Stimulated activated CD8-positive, alpha-beta memory T cell treated with anti-CD3 and anti-CD28 coated beads, Interleukin-7, amount 100 ng/mL, for 24 hours (primary cell): ENCODE results near the gene CES1.
"Not testable (repeated sequence)": the region's sequence is repeated elsewhere in the genome, so short reads cannot be mapped to it uniquely, and the experiment has no call there.

Source experiments
- DNase-seq: peaks from one replicate; pipeline ENCODE4 v3.0.0-alpha.2; 2020; ENCODE audit warnings: low read depth

The CES1 gene

DNA sequence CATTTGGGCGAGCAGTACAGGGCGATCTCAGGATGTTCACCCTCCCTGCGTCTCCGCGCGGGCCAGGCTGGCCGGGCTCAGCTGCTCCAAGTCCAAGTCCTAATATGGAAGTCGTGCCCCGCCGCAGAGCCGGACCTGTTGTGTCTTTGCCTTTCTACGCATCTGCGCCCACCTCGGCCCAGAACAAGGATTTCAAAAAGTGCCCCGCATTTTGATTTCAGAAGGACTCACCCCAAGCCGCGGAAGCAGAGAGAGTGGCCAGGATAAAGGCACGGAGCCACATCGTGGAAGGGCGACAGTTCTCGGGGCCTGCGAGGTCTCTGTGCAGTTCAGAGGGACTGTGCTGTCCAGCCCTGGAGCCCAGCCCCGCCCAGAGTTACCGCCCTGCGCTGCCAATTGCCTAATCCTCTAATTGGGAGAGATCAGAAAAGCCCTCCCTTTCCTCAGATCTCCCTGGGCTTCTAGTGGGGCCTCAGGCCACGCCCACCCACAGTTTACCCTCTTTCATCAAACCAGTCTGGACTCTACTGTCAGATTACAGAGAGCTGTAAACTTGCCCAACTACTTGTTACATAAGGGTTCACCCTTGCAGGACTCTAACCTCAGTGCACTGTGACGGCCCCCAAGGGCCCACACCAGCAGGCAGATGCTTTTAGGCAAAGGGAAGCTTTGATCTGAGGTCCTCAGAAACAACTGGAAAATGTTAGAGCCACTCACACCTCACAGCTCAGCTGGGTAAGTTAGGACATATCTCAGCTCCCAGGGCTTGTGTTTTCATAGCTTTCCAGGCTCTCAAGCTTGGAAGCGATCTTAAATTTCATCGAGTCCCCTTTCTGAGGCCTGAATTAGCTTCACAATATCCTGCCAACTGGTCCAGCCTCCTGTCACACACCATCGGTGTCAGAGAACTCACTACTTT lies at the start of gene CES1:
Gene CES1 (minus strand): TSS at position 324 of the 919 bp plus-strand sequence. CDS start 41 bp downstream, at position 283.
- no peak for DNase-seq

DNA sequence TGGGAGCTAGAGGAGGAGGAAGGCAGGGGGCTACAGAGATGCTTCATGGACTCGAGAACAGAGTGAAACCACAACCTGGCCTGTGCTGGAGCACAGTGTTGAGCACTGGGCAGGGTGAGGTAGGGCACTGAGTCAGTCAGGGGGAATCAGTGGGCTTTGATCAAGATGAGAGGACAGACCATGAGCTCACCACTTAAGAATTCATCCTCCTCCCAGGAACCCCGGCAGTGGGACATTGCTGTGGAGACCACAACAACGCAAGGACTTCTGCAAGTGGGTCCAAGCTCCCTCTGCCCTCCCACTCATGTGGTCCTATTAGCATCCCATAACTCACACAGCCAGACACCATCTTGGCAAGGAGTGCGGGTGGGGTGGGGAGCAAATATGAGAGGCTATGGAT lies 44.0 kb upstream of the CES1 start:
- no peak for DNase-seq

DNA sequence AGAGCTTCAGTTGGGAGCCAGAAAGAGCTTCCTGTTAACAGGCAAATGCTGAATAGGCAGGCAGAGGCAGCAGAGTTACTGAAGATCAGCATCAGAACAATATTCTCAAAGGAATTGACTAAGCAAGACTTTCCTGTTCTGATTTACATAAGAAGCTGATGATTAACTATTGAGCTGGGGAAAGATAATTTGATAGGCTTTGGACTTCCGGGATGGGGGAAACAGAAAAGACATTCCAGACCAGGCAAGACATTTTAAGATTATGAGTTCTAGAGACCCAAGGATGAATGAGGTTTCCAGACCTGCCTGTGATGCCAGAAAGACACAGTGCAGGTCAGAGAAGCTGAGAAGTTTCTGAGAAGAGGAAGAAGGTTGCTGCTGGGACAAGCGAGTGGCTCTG lies 42.4 kb upstream of the CES1 start, which contains the start of gene CES5A:
Gene CES5A (minus strand): TSS at position 101 of the 400 bp plus-strand sequence. CDS start 152 bp downstream, outside the sequence.
- DNase-seq: no peak

DNA sequence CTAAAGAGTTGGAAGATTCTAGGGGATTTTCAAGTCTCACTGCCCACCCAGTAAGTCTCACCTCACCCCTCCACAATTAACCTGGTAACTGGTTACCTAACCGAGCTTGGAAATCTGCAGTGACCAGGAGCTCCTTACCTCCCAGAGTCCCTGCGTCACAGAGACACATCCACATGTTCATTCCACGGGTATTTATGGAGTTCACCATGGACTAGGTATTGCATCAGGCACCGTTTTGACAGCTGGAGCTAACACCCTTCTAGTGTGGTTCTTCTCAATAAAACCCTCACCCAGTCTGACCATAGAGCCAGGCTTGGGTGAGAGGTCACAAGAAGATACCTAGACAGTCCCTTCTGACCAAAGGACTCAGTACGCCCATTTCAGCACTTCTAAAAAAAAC lies 40.2 kb upstream of the CES1 start:
- no peak for DNase-seq

DNA sequence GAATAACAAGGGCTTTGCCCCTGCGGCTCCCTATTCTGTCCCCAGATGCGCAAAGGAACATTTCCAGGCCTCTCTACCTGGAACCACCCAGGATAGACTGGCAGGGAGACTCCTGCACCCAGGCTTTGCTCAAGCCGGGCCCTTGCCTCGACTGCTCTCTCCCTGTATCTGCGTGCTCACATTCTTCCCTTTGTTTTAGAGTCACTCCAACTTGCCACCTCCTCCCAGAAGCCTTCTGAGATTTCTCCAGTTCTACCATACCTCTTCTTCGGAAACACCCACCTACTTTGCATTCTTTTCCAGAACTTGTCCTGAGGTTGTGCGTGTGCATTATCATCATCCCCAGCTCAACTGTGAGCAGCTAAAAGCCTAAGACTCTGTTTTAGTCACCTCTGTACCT lies 39.2 kb upstream of the CES1 start:
- no peak for DNase-seq

DNA sequence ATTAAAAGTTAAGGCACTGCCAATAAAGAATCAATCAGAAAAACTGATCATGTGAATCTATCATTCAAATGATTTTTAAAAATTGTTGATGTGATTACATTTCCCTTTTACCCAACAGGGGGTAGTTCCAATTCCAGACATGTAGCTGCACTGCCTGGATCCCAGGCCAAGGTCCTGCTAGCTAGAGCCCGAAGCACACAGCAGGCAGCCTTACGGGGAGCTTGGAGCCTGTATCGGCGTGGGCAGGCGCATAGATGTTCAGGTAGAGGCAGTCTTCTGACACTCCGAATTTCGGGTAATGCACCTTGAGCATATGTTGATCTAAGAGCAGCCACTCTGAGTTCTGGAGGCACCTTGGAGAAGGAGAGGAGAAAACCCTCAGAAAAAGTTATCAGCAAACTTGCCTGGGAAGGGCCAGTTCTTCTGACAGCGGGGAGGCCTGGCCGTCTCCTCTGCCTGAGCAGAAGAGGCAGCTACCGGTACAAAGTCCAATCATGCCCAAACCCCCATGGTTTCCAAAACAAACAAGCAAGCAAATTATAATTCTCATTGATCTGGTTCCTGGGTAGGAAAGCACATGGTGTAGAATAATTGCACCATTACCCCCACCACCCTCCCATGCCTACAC lies 38.6 kb upstream of the CES1 start:
- no peak for DNase-seq

DNA sequence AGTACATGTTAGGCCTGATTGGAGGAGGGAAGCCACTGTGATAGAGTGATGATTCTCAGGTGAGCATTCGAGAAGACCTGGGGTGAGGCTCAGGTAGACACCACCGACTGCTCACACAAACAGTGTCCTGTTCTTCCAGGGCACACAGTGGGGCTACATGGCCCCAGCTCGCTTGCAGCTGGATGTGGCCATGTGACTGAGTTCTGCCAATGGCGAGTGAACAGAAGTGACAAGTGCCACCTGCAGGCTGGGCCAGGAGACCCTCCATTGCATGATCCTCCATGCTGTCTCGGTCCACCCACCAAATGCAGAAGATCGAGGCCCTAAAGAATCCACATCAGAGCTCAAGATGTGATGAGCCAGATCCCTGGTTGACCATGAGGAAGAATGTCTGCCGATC lies 36.1 kb upstream of the CES1 start:
- no peak for DNase-seq

DNA sequence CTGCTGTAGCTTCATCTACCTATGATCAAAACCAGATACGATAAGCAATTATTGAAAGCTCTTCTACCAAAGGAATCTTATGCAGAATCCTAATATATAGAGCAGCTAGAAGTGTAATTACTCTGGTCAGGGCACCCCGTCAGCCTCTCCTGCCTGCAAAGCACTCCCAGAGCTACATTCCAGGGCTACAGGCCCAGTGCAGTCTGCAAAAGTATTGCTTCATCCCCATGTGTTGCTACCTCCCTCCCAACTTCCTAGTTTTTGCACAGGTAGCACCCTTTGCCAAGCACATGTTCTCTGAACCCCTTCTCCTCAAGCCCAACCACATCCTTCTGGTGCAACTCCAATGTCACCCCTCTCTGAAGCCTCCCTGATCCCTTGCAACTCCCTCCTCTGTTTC lies 35.2 kb upstream of the CES1 start:
- no peak for DNase-seq

DNA sequence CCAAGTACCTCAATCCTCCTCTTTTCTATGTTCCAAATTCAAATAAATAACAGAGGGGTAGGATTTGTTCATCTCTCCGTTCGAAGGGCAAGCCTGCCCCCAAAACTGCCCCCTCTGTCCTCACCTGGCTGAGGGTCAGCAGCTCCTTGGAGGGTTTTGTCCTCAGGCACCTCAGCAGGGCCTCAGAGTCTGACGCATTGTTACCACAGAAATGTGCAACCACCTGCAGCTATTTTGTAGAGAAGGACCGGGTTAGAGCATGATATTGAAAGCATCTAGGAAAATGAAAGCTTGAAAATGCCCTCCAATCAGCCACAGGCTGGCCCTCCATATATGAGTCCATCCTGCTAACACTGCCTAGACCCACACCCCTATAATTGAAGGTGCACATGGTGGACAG lies 28.4 kb upstream of the CES1 start:
- DNase-seq: no peak

DNA sequence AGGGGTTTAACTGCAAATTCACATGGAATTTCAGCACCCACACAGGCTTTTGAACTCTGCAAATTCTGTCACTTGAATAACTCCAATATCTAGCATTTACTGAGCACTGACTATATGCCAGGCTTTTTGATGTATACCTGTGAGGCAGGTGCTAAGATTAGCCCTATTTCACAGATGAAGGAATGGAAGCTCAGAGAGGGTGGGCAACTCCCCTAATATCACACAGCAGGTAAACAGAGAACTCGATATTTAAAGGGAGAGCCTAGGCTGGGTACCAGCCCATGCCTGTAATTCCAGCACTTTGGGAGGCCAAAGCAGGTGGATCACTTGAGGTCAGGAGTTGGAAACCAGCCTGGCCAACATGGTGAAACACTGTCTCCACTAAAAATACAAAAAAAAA lies 24.8 kb upstream of the CES1 start:
- DNase-seq: not testable (repeated sequence)

DNA sequence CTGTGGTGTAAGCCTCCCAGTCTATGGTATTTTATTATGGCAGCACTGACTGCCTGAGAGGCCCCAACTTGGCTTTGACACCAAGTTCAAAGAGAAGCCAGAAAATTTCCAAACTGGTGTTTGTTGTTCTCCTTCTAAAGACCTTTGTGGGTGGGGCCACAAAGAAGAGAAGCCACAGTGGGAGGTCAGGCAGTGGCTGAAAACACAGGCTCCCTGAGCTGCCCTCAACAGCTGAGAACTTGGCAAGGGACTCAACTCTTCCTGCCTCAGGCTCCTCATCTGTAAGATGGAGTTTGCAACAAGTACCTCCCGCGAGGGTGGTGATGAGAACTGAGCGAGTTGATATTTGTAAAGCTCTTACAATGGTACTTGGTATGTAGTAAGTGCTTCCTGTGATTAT lies 24.1 kb upstream of the CES1 start:
- no peak for DNase-seq

DNA sequence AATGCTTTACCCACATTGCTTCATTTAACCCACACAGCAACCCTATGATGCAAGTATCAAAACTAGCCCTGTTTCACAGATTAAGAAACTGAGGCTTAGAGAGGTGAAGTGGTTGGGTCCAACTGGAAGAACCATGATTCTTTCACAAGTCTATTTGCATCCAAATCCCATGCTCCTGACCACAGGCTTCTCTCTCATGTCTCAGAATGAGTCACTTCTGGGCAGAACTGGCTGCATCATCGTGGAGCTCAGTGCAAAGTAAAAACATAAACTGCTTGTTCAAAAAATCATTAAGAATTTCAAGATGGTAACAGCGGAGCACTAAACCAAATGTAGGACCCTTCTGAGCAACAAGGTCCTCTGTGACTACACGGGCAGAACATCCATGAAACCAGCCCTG lies 20.2 kb upstream of the CES1 start:
- DNase-seq: no peak

DNA sequence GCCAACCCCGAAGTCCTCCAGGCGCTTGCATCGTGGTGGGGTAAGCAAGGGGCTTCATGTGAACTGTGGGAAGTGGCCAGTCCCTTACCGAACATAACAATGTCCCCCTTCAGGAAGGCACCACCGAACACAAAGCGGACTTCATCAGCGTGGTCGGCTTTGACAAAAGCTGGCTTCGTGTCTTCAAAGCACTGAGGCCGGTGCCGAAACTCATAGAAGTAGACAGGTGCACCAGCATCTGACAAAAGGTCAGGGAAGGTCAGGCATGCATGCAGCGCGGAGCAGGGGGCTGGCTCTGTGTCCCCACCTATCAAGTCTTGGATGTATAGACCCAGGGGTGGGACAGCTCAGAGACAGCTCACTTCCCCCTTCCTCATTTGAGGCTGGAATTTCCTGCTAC lies 16.6 kb upstream of the CES1 start:
- no peak for DNase-seq

DNA sequence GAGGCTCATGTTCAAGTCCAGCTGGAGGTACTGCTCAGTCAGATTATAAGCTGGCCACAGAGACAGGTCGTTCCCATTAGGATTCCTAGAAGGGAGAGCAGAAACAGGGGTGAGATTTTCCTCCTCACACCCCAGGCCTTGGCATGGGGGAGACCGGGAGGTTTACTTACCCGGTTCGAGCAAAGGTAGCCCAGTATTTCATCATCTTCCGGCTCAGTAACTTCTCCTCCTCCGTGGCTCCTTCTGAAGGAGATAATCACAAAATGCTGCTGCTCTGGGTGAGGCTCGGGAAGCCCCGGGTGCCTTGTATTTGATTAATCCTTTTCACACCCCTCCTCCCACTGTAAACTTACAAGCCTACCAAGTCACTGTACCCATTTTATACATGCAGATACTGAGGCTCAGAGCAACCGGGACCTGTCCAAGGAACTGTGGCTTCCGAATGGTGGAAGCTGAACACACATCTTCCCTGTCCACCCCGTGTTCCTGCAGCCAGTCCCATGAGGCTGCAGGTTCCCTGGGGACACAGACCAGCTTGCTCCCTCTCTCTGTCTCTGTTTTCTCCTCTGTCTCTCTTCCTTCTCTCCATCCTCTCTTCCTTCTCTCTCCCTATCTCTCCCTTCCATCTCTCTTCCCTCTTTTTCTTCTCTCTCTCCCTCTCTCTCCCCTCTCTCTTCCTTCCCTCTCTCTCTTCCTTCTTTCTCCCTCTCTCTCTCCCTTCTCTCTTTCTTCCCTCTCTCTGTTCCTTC lies 13.9 kb upstream of the CES1 start:
- DNase-seq: no peak

DNA sequence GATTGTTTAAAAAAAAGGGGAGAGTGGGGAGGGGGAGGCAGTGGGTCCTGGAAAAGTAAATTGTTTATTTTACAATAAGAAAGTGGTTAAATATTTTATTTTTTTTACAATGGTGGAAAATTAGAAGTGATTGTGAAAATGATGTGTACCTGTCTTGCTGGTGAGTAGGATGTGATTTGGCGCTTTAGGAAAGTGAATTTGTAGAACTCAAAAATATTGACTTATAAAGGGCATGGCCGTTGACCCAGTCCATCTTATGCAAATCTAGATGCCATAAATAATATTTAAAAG lies 10.2 kb upstream of the CES1 start:
- DNase-seq: no peak

DNA sequence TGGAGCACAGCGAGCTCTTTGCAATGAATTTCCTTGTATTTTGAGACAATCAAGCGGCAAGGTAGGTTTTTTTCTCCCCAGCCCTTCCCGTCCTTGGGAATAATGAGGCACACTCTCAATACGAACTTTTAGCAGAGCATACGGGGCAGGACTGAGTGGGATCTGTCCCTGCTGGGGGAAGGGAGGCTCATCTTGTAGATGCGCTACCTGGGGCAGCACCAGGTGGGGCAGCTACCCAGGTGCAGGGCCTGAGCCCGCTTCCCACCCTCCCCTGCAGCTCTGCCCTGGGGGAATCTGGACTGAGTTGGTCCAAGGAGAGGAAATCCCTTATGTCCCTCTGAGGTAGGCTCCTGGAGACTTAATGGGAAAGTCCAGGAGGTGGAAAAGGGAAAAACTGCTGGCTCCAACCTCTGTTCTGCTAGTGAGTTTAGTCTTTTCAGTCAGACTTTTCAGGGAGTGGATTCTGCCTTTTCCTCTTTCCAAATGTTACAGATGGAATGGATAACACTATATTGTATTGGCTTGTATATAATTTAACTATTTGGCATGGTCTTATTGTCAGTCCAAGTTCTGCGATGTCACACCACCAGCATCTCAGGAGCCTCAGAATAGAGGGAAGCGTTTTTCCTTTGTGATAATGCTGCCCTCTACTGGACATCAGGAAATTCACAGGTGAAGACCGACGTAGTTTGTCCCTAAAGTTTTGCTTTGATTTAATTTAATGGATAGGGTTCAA lies 9.6 kb upstream of the CES1 start:
- DNase-seq: no peak

DNA sequence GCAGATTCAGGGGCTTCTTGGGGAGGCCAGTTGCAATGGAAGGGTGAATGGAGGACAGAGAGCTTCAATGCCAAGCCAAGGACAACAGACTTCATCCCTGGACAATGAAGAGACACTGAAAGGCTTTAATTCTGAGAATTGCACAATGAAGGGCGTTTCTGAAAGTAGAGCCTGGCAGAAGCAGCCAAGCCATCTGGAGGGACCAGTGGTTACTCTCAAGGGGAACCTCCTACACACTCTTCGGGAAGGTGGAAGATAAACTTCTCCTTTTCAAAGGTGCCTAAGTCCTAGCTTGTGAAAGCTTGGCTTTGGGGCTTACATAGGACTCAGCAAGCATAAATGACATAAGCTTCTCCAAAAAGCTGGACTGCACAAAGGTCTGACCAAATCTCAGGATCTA lies 6.2 kb upstream of the CES1 start:
- no peak for DNase-seq

DNA sequence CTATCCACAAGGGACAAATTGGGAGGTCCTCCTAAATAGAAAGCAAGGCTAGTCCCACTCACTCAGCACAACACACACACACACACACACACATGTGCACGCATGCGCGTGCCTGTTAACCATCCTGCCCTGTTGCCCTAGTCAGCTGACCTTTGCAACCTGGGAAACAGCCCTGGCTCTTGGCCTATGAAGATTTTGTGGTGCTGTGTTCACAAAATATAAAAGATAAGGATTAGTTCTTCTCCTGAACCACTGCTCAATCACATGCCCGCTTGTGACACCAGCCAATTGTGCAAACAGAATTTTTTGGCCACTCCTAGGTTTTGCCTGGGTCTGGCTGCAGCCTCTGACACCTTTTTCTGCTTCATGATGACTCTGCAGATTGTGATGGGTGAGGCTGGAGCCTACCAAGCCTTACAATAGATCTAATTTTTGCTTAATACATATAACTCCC lies 3.3 kb upstream of the CES1 start:
- no peak for DNase-seq

DNA sequence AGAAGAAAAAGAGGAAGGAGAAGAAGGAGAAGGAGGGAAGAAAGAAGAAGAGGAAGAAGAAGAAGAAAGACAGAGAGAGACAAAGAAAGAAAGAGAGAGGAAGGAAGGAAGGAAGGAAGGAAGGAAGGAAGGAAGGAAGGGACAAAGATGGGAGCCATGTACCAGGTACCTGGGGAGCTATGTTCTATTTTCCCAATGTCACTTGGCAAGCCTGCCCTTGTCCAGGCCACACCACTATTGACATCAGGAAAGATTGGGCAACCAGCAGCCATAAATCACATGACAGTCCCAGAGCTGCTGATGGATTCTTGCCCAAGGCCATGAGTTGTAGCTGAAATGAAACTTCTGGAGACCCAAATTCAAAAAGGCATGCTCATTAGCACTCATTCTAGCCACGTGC lies 2.7 kb upstream of the CES1 start:
- DNase-seq: no peak

DNA sequence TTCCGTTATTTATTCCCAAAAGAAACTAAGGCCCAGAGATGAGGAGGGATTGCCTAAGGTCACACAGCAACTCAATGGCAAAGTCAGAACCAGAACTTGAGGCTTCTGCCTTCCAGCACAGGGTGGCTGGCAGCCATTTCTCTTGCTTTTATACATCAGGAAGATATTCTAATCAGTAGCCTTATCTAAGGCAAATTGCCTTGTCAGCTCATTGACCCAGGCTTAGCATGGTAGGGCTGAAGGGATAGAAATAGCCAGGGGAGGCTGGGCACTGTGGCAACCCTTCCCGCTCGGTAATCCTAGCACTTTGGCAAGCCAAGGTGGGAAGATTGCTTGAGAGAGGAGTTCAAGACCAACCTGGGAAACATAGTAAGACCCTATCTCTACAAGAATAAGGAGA lies 2.3 kb upstream of the CES1 start:
- DNase-seq: not testable (repeated sequence)

DNA sequence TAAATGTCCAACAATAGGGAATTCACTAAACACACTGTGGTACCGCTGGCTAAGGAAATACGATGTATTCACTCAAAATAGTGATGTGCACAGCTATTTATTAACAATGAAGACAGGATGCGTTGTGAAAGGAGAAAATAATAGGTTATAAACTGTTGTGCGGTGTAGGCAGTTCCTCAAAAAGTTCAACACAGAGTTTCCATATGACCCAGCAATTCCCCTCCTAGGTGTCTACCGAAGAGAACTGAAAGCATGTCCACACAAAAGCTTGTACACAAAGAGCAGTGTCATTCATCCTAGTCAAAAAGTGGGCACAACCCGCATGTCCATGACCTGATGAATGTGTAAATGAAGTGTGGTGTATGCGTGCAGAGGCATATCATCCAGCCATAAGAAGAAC lies 1.2 kb upstream of the CES1 start:
- no peak for DNase-seq

DNA sequence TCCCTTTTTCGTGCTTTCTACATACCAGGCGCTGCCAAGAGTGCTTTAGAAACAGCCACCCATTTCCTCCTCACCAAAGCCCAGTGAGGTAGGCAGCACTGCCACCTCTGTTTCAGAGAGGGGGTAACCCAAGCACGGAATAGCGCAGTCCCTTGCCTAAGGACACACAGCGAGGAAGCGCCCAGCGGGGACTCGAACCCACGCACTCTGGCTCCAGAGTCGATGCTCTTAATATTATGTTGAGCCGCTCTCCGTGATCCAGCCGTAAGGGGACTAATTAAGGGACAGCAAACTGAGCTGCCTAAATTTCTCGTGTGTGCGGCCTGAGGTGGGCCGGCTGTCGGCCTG lies 497 bp downstream of the CES1 start:
- no peak for DNase-seq
